ENCODE measurements around the gene WNT7A. TPM values are rescaled to one million over a fixed set of nuclear protein-coding genes. Genes with fewer than 3 reads are reported as not detected.
A peak's percentile ranks its signal among the peaks of the same experiment; 100 is the strongest.
"Not testable (repeated sequence)": the region's sequence is repeated elsewhere in the genome, so short reads cannot be mapped to it uniquely, and the experiment has no call there.

Gene WNT7A
- not detected for total RNA-seq
- long read RNA-seq, donor 1, result 0 reads
- long read RNA-seq, donor 2, result 0 reads

DNA sequence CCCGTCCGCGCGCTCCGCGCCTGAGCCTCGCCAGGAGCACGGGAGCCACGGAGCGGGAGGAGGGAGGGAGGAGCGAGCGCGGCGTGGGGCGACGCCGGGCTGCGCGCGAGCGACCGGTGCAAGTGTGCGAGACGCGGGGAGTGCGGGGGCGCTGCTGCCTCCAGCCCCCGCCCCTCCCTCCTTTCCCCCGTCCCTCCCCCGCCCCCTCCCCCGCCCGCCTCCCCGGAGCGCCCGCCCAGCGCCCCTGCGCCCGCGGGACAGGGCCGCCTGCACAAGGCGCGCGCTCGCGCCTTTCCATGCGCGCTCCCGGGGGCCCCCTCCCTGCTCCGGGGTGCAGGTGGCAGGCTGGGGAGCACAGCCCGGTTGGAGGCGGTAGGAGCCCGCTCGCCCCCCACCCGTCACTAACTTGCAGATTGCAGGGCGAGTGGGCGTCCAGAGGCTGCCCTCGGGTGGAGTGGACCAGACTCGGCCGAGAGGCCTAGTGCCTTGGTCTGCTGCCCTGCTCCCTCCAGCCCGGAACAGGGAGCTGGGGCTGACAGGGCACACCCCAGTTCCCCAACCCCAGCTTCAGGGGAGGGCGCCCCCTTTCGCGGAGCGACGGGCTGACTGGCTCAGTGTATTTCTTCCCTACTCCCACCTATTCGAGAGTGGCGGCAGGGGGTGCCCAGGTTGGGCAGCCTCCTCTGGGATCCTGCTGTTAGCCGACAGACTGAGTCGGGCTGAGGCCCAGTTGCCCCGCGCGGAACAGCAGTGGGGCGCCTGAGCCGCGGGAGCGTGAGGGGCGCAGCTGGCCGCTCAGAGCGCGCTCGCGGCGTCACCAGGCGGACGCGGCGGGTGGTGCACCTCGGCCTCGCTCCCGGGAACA lies at the start of gene WNT7A:
Gene WNT7A, minus strand, starts transcription at position 126 of the 865 bp plus-strand sequence. CDS start 255 bp downstream, outside the sequence.
- no peaks in the 10 kb centered on the region for H3K9me3 ChIP-seq
- peaks cover 9% of the 10 kb centered on the region for H3K4me1 ChIP-seq (ENCODE audit: low read depth)
- ATAC-seq, result peak; percentile 55
- no peak for TF ChIP-seq CTCF (IDR thresholded peaks at IDR 0.05)
- DNase-seq, result peak in 1 of 3 donors; percentile 10
- H3K4me3 ChIP-seq, result no peak within 1 kb of the TSS
- intact Hi-C loops (cut with DNase I, micrococcal nuclease), result no loop called here
- no peaks in the 10 kb centered on the region for H3K36me3 ChIP-seq (ENCODE audit: low read depth)

GRCh38 chr3:13928741-13929140 lies 48.9 kb upstream of the WNT7A start:
- H3K4me3 ChIP-seq; DNase-seq; H3K36me3 ChIP-seq (ENCODE audit: low read depth); ATAC-seq; H3K4me1 ChIP-seq (ENCODE audit: low read depth); H3K9me3 ChIP-seq; intact Hi-C loops (cut with DNase I, micrococcal nuclease): not testable (repeated sequence)

- no peak for TF ChIP-seq CTCF (IDR thresholded peaks at IDR 0.05)
- no peak for ATAC-seq
- intact Hi-C loops (cut with DNase I, micrococcal nuclease), result no loop called here
Measured at GRCh38 chr3:13927295-13927694, 47.4 kb upstream of the WNT7A start.

DNA sequence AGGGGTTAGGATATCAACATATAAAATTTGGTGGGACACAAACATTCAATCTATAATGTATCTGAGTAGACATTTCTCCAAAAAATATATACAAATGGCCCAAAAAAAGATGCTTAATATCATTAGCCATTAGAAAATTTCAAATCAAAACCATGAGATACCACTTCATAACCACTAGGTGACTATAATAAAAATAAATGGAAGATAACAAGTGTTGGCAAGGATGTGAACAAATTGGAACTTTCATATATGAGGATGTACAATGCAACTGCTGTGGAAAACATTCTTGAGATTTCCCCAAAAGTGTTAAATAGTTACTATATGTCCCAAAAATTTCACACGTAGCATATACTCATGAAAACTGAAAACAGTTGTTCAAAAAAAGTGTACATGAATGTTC lies 36.5 kb upstream of the WNT7A start:
- no peak for DNase-seq
- intact Hi-C loops (cut with DNase I, micrococcal nuclease), result no loop called here

More at GRCh38 chr3:13927295-13927694, 47.4 kb upstream of the WNT7A start:
- Histone ChIP-seq H3K9me3 (peaks cover 4% of the 10 kb centered on the region), H3K36me3 (ENCODE audit: low read depth) (no peaks in the 10 kb centered on the region), H3K4me3 (no peak overlapping the region), H3K4me1 (ENCODE audit: low read depth) (no peaks in the 10 kb centered on the region)
- no peak for DNase-seq

DNA sequence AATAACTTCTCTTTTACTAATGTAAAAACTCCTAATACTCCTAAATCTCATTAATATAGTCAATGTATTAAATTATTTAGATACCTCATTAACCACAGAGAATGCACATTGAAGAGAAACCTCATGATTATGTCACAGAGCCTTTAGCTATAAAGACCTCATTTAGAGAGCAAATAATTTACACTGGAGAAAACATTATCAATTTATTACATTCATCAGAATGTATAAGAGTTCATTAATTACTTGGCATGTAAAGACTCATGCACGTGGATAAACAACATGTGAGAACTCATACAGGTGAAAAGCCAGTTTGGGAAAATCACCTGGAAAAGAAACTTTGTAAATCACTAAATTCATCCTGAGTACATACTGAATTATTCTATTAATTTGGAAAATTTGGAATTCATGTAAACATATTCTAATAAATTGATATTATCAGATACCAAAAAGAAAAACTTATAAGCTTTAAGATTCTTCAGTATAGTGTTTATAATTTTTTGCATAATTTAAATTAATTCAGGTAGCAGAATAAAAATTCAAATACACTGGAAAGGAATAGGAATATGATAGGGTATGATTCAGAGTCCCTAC lies 22.9 kb upstream of the WNT7A start:
- Histone ChIP-seq H3K9me3 (peaks cover 56% of the 10 kb centered on the region), H3K36me3 (ENCODE audit: low read depth) (no peaks in the 10 kb centered on the region), H3K4me3 (no peak overlapping the region), H3K4me1 (ENCODE audit: low read depth) (no peaks in the 10 kb centered on the region)
- intact Hi-C loops (cut with DNase I, micrococcal nuclease), result no loop called here
- no peak for ATAC-seq
- no peak for TF ChIP-seq CTCF (IDR thresholded peaks at IDR 0.05)
- no peak for DNase-seq

More for the DNA sequence above, 36.5 kb upstream of the WNT7A start:
- H3K36me3 ChIP-seq (ENCODE audit: low read depth), result no peaks in the 10 kb centered on the region
- TF ChIP-seq CTCF (IDR thresholded peaks at IDR 0.05), result no peak
- H3K4me3 ChIP-seq, result no peak overlapping the region
- no peaks in the 10 kb centered on the region for H3K4me1 ChIP-seq (ENCODE audit: low read depth)
- H3K9me3 ChIP-seq, result peaks cover 14% of the 10 kb centered on the region
- no peak for ATAC-seq

DNA sequence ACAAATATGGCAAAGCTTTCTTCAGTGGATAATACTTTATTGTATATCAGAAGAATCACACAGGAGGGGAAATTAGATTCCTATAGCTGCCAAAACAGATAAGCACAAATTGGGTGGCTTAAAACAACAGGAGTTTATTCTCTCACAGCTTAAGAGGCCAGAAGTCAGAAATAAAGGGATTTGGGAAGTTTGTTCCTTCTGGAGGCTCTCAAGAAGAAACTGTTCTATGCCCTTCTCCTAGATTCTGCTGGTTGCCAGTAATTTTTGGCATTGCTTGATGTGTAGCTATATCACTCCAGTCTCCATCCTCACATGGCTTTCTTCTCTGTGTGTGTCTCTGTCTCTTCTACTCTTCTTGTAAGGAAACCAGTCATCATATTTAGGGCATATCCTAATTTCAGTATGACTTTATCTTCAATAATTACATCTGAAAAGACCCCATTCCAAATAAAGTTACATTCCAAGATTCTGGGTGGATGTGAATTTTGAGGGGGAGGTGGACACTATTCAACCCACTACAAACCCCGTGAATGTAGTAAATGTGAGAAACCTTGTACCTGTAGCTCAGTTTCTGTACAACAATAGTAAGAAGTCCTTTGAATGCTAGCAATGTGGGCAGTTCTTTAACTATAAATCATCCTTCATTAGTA lies 22.2 kb upstream of the WNT7A start:
- Histone ChIP-seq H3K36me3 (ENCODE audit: low read depth) (no peaks in the 10 kb centered on the region), H3K9me3 (peaks cover 54% of the 10 kb centered on the region), H3K4me3 (no peak overlapping the region), H3K4me1 (ENCODE audit: low read depth) (no peaks in the 10 kb centered on the region)
- ATAC-seq, result no peak
- no peak for DNase-seq
- no peak for TF ChIP-seq CTCF (IDR thresholded peaks at IDR 0.05)
- intact Hi-C loops (cut with DNase I, micrococcal nuclease), result no loop called here
